ENCODE data around the gene TCF25.

GRCh38 chr16:89831810-89832328 lies 41.5 kb upstream of the TCF25 start:
- TF ChIP-seq, protein P1, sequence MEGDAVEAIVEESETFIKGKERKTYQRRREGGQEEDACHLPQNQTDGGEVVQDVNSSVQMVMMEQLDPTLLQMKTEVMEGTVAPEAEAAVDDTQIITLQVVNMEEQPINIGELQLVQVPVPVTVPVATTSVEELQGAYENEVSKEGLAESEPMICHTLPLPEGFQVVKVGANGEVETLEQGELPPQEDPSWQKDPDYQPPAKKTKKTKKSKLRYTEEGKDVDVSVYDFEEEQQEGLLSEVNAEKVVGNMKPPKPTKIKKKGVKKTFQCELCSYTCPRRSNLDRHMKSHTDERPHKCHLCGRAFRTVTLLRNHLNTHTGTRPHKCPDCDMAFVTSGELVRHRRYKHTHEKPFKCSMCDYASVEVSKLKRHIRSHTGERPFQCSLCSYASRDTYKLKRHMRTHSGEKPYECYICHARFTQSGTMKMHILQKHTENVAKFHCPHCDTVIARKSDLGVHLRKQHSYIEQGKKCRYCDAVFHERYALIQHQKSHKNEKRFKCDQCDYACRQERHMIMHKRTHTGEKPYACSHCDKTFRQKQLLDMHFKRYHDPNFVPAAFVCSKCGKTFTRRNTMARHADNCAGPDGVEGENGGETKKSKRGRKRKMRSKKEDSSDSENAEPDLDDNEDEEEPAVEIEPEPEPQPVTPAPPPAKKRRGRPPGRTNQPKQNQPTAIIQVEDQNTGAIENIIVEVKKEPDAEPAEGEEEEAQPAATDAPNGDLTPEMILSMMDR (conservative IDR thresholded peaks at IDR 0.05; ENCODE audit: low read depth, low read length) = no peak
- TF ChIP-seq EZH2 (IDR thresholded peaks at IDR 0.05; ENCODE audit: low read length, unreplicated experiment) = no peak
- TF ChIP-seq EZH2phosphoT487 (IDR thresholded peaks at IDR 0.05; ENCODE audit: borderline replicate concordance, low read length) = no peak

Measured in PC-3 (cell line).